Measurements from ENCODE around the gene TJP1.

Gene TJP1

DNA sequence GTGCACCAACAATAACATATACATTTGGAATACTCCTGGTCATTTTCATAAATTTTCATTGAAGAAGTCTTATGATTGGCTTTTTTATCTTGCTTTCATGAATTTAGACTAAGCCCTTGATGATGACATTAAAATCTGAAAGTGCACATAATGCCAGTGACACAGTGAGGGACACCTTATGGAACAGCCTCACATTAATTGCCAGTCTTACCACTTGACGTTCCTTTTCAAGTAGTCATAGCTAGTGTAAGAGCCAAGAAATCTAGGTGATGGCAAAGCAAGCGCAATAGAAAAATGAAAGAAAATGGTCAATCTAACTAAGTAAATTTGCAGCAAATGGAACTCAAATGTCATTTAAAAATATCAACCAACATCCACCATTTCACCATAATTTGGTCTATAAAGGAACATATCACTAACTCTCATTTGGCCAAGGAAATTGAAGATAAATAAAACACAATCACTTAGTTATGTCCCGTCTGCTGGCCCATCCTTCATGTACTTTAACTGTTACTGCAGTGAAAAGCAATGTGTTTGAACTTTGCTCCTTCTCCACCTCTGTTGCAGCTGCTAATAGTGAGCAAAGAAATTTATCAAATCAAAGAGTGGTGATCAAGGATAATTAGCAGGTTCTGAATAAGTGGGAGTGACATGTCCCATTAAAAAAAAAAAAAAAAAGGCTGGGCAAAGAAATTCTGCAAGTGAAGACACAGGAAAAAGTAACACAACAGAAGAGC is 110.0 kb downstream of the TJP1 start:
- DNase-seq (ENCODE audit: low read depth): no peak
- no peak overlapping the region for H3K4me3 ChIP-seq (ENCODE audit: low read length)
- TF ChIP-seq, protein P1, sequence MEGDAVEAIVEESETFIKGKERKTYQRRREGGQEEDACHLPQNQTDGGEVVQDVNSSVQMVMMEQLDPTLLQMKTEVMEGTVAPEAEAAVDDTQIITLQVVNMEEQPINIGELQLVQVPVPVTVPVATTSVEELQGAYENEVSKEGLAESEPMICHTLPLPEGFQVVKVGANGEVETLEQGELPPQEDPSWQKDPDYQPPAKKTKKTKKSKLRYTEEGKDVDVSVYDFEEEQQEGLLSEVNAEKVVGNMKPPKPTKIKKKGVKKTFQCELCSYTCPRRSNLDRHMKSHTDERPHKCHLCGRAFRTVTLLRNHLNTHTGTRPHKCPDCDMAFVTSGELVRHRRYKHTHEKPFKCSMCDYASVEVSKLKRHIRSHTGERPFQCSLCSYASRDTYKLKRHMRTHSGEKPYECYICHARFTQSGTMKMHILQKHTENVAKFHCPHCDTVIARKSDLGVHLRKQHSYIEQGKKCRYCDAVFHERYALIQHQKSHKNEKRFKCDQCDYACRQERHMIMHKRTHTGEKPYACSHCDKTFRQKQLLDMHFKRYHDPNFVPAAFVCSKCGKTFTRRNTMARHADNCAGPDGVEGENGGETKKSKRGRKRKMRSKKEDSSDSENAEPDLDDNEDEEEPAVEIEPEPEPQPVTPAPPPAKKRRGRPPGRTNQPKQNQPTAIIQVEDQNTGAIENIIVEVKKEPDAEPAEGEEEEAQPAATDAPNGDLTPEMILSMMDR (IDR thresholded peaks at IDR 0.05; ENCODE audit: insufficient read depth, low read depth, low read length, missing control alignments): no peak

GRCh38 chr15:29711531-29711930 is 110.7 kb downstream of the TJP1 start:
- TF ChIP-seq, protein P1 (IDR thresholded peaks at IDR 0.05; ENCODE audit: insufficient read depth, low read depth, low read length, missing control alignments): no peak
- no peak for DNase-seq (ENCODE audit: low read depth)

DNA sequence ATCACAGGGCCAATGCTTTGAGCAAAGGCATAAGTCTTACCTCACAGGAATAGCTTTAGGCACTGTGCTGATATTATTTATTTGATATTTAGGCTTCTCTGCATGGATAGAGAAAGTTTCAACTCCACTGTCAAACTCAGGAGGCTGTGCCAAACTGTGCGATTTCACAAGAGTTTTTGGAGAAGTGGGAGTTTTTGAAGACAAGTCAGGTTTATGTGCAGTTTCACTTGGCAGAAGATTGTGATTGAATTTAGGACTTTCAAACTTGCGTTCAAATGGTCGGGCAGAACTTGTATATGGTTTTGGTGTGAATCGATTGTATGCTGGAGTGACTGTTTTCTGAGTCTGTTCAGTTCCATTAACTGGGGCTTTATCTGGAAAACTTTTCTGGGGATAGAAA is 113.7 kb downstream of the TJP1 start:
- DNase-seq (ENCODE audit: low read depth): no peak
- no peak overlapping the region for H3K4me3 ChIP-seq (ENCODE audit: low read length)
- TF ChIP-seq, protein P1 (IDR thresholded peaks at IDR 0.05; ENCODE audit: insufficient read depth, low read depth, low read length, missing control alignments): no peak

More at GRCh38 chr15:29711531-29711930, 110.7 kb downstream of the TJP1 start:
- H3K4me3 ChIP-seq (ENCODE audit: low read length): no peak overlapping the region

GRCh38 chr15:29704950-29705597 is 117.2 kb downstream of the TJP1 start:
- H3K4me3 ChIP-seq (ENCODE audit: low read length): no peak overlapping the region
- TF ChIP-seq, protein P1 (IDR thresholded peaks at IDR 0.05; ENCODE audit: insufficient read depth, low read depth, low read length, missing control alignments): no peak
- DNase-seq (ENCODE audit: low read depth): no peak

DNA sequence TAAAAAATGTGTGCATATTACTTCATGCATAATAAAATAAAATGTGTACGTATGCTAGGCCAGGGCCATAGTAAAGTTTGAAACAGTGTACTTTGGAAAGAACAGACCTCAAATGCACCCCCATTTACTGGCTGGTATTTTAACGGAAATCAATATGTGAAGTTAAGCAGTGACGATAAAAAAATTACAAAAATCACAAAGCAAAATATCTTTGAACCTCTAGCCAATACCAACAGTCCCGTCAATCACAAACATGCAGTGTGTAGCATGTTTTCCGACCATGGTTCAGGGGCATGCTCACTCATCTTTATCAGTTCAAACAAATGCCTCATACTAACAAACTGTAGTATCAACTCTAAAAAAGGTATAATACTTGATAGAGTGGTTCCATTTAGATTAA is 121.1 kb downstream of the TJP1 start:
- TF ChIP-seq, protein P1 (IDR thresholded peaks at IDR 0.05; ENCODE audit: insufficient read depth, low read depth, low read length, missing control alignments): no peak
- no peak for DNase-seq (ENCODE audit: low read depth)
- no peak overlapping the region for H3K4me3 ChIP-seq (ENCODE audit: low read length)

- TF ChIP-seq, protein P1 (IDR thresholded peaks at IDR 0.05; ENCODE audit: insufficient read depth, low read depth, low read length, missing control alignments): no peak
- H3K4me3 ChIP-seq (ENCODE audit: low read length): no peak overlapping the region
- no peak for DNase-seq (ENCODE audit: low read depth)
Observed at GRCh38 chr15:29700296-29700695, 122.0 kb downstream of the TJP1 start.
